ENCODE data around the gene SLC25A10.

SLC25A10 gene

DNA sequence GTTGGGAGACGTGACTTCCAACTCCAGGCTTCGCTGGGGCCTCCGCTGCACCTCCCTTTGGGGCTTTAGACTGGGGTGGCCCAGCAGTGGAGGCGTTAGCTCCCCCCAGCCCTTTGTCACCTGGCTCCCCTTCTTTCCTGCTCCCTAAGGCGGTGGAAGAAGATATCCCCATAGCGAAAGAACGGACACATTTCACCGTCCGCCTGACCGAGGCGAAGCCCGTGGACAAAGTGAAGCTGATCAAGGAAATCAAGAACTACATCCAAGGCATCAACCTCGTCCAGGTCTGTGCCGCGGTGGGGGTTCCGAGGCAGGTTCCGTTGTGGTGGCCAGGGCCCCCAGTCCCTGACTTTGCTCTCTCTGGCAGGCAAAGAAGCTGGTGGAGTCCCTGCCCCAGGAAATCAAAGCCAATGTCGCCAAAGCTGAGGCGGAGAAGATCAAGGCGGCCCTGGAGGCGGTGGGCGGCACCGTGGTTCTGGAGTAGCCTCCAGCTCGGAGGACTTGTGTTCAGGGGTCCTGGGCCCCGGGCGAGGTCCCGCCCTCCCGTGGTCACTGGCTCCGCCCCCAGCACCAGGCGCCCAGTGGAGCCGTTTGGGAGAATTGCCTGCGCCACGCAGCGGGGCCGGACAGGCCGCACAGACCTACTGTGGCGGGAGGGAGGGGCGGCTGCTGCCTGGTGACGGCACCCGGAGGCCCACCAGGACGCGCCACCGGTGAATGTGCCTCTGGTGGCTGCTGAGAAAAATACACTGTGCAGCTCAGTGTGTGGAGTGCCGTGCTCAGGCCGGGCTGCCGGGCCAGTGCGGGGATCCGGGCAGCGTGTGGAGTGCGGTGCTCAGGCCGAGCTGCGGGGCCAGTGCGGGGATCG is 5.1 kb upstream of the SLC25A10 start:
- DNase-seq, result no peak

DNA sequence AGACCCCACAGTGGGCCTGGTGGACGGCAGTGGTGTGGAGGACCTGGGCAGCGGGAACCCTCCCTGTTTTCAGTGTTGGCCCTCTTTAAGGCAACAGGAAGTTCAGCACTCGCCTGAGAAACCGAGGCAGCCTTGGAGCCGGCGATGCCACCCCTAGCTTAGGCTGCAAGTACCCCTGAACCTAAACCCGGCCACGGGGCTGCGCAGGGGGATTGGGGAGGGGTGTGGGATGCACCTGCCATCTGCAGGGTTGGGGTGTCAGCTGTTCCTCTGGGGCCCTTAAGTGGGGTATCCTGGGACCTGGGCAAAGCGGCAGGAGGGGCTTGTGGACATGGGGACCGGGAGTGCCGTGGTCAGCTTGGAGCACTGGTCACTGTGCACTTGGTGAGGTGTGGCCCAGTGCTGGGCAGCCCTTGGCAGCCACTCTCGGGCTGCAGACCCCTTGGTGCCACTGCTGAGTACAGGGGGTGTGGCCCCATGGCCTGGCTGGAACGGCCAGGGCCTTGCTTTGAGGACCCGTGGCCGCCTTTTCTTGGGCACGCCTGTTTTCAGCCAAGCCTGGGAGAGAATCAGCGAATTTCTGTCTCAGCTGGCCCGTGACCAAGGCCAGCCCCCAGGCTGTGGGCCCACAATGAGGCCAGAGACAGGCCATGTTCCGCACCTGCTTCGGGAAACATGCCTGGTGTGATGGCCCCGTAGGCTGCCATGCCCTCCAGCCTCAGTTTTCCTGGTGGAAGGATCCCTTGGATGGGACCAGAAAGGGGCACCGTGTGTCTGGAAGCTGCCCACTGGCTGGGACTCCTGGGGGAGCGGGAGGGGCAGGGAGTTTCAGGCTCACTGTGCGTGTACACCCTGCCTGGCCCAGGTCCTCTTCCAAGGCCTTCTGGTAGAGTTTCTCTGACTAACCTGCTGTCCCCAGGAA is 4.1 kb upstream of the SLC25A10 start:
- DNase-seq, result no peak

DNA sequence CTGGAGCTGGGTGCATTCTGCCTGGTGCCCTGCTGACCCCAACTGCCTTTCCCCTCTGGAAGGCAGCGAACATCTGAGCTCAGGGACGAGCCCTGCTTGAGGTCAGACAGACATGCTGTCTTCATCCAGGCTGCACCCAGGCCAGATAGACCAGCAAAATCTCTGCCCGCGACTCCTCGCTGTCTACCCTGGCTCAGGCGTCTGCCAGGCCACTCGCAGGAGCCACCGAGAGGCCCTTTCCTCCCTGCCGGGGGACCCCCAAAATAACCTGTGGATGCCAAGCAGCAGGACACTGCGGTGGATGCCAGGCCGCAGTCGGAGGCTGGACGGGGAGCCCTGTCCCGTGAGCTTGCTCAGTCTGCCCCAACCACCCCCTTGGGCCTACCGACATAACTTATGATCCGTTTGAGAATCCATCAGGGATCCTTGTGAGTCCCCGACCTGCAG is 3.3 kb upstream of the SLC25A10 start:
- no peak for DNase-seq

DNA sequence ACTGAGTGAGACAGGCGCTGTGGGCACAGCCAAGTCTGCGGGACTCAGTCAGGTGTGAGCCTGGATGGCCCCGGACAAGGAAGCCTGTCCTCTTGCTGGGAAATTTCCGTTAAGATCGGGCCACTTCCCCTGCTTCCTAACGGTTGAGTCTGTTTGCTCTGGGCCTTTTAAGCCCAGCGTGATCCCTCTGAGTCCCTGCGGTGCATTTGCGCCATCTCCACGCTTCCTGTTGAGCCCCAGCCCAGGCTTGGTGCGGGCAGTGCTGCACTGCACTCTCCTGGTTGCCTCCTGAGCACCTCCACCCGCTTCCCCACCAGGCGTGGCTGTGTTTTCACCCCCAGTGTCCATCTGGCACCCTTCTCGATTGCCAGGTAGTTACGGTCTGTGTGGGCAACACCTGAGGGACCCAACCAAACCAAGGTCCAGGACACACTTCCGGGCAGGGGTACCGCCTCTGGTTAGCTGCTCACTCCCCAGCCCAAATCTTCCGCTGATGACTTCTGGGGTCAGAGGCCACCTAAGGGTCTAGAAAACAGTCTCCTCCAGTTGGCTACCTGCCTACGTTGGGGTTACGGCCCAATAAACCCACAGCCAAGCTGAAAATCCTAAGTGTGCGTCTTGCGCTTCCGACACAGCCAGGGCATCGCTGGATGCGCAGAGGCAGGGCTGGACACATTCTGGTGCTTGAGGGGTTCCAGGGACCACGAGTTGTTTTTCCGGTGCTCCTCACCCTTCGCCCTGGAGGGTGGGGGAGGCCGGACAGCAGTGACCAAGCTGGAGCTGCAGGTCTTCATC is 1.4 kb upstream of the SLC25A10 start:
- DNase-seq, result peak; percentile 11

DNA sequence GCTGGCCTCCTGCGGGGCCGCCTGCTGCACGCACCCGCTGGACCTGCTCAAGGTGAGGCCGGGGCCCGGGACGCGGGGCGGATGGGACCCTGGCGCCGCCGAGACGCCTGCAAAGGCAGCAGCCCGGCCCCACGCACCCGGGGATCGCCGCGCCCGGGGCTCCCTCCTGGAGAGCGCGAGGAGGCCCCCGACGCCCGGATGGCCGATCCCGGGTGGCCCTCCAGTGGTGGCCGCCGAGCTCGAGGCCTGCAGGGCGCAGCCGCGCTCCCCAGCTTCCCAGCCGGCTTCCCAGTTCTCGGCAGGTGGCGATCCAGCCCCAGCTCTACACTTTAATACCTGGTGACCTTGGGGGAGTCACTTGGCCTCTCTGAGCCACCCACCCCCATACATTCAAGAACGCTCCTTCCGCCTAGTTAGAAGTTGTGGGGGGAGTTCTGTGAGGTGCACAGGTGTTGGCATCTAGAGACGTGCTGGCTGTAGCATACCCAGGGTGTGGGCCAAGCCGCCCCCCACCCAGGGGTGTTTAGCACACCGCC is 452 bp downstream of the SLC25A10 start:
- DNase-seq, result no peak

DNA sequence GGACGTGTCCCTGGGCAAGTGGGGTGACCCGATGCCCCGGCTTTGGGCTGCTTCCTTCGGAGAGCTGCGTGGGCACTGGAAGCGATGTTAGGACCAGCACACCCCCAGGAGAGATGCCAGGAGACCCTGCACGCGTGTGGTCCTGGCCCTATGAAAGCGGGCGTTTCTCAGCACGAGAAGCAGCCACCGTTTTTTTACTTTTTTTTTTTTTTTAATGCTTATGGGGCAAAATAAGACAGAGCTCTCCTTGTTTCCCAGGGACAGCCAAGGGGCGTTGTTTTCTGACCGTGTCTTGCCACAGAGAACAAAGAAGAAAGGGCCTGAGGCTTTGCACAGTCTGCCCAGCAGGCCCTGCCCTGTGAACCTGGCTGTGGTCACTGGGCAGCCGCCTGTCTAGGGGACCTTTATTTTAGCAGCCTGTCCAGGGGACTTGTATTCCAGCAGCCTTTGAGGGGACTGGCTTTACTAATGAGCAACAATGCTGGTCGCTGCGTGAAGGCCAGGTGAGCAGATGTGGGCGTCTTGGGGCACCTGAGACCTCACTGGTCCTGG is 996 bp downstream of the SLC25A10 start:
- DNase-seq, result no peak

DNA sequence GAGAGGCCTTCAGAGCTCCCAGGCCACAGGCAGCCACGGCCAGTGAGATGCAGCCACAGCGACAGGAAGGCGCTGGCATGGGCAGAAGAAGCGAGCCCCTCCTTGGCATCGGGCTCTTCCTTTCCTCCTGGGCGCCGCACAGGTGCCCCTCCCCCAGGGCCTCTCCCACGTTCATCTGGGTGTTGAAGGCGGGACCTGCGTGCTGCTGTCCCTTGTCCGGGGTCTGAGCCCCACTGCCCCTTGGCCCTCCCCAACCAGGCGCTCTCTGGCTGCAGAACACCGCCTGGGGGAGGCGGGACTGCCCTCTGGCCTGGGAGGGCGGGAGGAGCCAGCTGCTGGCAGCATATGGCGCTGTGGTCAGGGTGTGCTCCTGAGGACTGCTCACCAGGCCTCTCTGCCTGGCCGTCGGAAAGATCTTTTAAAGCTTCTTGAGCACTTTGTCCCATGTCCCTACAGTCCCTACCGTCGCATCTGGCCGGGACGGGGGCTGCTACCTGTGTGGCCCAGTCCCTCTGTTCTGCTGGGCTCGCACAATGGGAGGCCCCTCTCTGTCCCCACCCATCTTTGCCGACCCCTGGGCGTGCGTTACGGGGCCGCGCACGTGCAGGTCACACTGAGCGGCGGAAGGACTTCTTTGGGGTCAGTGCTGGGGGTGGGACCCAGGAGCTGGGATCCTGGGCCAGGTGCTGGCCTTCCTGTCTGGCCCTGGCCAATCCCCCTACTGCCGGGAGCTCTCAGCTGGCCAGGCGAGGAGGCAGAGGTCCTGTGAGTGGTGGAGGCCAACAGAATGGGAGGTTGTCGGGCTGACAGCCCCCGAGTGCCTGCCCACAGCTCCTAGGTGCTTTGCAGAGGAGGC is 1.7 kb downstream of the SLC25A10 start:
- DNase-seq, result no peak

DNA sequence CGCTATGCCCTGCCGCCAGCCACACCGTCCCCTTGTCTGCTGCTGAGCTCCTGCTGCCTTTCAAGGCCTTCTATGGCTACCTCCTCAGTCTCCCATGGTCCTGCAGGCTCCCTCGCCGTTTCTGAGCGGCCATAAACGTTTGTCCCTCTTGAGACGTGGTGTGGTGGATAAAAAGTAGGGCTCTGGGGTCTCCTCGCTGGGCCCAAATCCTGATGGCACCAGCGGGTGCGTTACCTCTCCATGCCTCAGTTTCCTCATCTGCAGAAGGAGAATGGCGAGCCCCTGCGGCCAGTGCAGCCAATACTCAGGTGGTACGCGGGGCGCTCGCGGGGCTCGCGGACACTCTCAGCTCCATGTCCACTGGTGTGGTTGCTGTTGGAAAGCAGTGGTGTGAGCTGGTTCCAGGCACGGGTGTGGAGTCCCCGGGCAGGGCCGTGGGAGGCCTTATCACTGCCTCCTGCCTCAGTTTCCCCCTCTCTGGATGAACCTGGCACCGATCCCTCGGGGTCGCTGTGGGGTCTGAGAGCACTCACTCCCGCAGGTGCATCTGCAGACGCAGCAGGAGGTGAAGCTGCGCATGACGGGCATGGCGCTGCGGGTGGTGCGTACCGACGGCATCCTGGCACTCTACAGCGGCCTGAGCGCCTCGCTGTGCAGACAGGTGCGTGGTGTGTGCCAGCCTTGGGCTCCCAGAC is 2.5 kb downstream of the SLC25A10 start:
- DNase-seq, result no peak

DNA sequence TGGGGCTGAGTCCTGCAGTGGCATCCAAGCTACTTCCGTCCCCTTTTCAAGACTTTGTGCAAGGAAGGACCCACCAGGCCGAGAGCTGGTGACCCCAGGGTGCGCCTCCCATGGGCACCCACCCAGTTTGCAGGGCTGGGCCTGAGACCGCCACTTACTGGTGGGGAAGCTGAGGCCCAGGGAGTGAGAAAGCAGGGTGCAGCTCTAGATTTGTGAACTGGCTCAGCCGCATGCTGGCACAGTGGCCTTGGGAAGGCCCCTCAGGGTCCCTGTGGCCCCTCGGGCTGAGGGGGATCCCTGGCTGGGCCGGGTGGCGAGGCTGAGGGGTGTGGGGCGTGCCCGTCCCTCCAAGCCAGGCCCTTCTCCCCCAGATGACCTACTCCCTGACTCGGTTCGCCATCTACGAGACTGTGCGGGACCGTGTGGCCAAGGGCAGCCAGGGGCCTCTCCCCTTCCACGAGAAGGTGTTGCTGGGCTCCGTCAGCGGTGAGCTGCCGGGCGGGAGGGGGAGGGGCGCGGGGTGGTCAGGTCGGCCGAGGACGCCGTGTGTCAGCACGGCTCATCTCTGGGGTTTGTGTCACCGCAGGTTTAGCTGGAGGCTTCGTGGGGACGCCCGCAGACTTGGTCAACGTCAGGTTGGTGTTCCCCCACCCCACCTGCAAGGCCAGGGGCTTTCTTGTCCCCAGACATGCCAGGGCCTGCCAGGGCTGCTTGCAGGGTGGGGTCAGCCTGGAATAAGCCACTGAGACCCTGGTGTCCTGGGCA is 3.2 kb downstream of the SLC25A10 start:
- no peak for DNase-seq

DNA sequence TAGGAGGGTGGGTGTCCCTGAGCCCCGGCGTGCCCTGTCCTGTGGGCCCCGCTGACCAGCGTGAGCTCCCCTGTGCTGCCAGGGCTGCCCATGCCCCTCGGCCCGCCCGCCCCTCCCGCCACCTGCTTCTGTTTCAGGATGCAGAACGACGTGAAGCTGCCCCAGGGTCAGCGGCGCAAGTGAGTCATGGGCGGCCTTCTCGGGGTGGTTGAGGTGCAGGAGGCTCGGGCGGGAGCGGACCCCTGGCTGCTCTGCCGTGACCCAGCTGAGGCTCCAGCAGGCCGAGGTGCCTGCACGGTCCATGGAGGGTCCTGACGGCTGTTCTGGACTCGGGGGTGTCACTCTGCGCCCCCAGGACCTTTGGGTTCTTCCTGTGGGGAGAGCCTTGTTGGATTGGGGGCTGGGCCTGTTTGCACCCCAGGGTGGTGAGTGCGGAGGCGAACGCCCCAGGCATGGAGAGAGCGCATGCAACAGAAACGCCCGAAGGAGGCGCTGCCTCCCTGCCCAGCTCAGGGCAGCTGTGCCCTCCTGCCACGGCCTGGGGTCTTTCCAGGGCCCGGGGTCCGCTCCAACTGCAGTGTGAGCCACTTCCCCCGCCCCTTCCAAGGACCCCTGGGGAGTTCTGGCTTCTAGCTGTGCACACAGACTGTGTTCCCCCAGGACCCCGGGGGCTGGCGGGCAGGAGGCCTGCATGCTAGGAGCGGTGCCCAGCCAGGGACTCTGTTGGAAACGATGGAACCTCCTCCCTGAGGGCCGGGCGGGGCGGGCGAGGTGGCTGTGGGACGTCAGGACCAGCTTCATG is 4.0 kb downstream of the SLC25A10 start:
- no peak for DNase-seq

DNA sequence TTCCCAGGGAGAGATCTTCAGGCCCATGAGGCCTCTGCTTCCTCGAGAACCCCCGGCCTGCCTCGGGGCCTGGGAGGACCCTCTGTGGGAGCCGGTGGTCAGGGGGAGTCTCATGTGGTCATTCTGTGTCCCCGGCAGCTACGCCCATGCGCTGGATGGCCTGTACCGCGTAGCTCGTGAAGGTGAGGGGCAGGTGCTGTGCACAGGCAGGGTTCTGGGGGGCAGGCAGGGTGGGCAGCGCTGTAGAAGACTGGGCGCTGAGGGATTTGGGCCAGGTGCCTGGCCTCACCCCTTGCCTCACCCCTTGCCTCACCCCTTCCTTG is 4.6 kb downstream of the SLC25A10 start:
- DNase-seq, result no peak

DNA sequence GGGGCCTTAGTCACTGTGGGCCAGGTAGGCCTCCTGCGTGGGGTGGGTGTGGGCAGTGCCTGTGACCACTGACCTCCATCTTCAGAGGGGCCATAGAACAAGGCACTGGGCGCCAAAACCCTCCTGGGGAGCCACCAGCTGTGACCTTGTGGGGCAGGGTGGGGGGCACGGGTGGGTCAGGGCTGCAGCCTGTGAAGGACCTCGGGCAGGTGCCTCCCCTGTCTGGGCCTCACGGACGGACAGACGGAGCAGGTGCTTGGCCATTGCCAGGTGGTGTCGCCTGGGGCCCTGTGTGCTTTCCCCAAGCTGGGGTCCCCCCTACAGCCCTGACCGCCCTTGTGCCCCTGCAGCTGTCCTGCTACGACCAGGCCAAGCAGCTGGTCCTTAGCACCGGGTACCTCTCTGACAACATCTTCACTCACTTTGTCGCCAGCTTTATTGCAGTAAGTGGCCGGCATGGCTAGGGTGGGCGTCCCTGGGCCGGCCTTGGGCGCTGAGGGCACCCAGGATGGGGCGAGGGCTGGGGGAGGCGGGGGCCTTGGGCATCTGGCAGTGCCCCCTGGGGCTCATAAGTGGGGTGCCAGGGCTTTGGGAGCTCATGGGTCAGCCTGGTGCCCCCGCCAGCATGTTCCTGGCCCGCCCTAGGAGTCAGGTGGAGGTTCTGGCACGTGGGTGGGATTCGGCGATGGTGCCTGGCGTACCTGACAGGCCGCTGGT is 5.1 kb downstream of the SLC25A10 start:
- no peak for DNase-seq

DNA sequence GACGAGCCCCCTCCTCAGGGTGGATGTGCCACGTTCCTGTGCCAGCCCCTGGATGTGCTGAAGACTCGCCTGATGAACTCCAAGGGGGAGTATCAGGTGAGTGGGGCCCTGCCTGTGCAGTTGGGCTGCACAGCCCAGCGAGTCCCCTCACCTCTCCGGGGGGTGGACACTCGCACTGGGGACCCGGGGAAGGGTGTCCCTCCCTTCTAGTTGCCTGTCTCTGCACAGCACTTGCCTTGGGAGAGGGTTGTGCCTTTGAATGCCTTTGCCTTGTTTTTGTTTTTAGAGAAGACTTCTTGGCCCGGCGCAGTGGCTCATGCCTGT is 5.6 kb downstream of the SLC25A10 start:
- no peak for DNase-seq

DNA sequence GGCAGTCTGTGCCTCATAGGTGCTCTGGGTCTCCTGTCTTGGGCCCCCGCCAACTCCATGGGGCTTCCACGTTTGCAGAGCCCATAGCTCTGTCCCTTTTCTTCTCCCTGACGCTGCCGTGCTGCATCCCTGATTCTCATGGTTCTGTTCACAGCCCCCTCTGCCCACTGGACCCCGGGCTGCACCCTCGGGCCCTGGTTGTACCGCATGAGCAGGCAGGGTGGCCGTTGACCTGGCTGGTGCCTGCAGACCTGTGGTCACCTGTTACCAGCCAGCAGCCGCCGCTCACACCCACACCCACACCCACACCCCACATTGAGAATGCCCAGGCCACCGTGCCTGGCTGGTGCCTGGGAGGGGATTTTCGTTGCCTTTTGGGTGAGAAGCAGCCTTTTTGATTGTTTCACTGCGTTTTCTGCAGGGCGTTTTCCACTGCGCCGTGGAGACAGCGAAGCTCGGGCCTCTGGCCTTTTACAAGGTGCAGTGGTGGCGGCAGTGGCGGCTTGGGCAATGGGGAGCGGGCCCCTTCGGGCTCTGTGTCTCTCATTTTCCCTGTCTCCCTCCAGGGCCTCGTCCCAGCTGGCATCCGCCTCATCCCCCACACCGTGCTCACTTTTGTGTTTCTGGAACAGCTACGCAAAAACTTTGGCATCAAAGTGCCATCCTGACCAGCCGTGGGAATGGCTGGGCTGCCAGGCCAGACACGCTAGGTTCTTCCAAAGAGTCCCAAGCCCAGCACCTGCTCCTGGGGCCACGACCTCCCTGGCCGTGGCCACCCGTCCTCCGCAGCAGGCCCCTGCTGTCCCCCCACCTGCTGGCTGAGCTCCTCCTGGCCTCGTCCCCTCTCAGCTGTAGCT is 7.6 kb downstream of the SLC25A10 start:
- DNase-seq, result no peak

DNA sequence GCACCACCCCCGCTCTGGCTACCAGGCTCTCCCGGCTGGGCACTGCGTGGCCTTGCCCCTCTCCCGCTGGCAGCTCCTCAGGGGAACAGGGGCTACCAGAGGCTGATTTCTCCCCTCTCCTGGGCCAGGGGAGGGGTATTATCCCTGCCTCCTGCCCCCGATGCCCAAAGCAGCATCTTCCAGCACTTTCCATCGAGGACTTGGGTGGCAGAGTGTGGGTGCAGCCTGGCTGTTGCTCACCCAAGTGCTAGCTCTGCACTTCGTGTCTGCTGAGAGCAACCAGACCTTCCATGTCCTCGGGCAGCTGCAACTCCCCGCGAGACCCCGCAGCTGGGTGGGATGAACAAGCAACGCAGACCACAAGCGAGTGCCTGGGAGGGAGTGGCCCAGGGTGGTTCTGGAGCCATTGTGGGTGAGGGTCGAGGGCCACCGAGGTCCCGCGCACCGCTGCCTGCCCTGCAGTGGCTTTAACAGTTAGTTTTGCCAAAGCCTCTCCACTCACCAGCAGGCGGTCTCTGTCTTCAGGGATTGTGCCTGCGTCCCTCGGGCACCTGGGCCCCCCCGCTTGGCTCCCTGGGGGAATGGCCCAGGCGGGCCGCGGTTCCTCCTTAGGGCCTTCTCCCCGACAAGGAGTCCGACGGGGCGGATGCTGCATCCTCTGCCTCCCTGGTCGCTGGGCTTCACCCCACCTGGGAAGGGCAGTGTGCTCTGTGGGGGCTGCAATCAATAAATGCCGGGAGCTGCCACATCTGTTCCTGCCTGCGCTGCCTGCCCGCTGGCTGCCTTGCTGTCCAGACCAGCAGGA is 8.4 kb downstream of the SLC25A10 start:
- no peak for DNase-seq

DNA sequence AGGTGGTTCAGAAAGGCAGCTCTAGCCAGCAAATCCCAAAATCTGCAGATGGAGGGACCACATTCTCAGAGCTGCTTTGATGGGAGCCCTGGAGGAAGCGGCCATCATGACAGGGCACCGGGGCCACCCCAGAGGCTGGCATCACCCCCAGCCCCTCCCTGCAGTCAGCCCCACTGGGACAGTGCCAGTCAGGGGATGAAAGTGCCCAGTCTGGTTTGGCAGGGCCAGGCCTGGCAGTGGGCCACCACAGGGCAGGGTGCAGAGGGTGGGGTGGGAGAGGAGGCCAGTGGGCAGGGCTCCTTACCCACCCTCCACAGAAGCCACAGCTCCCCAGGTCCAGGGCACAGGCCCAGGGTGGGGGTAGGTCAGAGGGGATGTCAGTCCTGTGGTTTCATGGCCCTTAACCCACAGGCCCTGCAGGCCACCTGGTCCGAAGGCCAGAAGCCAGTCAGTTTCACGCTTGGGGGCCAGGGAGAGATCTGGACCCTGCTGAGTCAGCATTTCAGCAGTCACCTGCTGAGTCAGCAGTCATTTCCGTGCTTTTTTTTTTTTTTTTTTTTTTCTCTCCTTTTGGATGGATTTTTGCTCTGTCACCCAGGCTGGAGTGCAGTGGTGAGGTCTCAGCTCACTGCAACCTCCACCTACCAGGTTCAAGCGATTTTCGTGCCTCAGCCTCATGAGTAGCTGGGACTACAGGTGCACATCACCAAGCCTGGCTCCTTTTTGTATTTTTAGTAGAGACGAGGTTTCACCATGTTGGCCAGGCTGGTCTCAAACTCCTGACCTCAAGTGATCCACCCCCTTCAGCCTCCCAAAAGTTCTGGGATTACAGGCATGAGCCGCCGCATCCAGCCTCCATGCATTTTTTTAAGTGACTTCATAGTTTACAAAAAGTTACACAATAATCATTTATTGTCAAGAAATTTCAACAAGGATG is 10.4 kb downstream of the SLC25A10 start:
- DNase-seq, result peak; percentile 21

Data from DMS153 (cell line).